Muscle of leg (tissue), 11 donors: ENCODE data around the gene POU4F2. TPM values are rescaled to one million over a fixed set of nuclear protein-coding genes. Genes with fewer than 3 reads are reported as not detected.
"Not testable (repeated sequence)": the region's sequence is repeated elsewhere in the genome, so short reads cannot be mapped to it uniquely, and the experiment has no call there.

Experiments
- DNase-seq: peaks from one replicate; pipeline ENCODE4 v3.0.0; 2013
- H3K27ac ChIP-seq: one replicate; pipeline ENCODE4 v1.5.1; 2013; ENCODE audit warnings: mild to moderate bottlenecking, low read length, control low read depth
- H3K27me3 ChIP-seq: one replicate; pipeline ENCODE4 v1.6.1; 2013; ENCODE audit warnings: low read length; ENCODE audit not compliant: control insufficient read depth, insufficient read depth
- H3K36me3 ChIP-seq: one replicate; pipeline ENCODE4 v1.6.1; 2013; ENCODE audit warnings: low read length; ENCODE audit not compliant: control insufficient read depth, insufficient read depth
- H3K4me1 ChIP-seq: one replicate; pipeline ENCODE4 v1.6.1; 2013; ENCODE audit warnings: low read length; ENCODE audit not compliant: control insufficient read depth, insufficient read depth
- H3K4me3 ChIP-seq: one replicate; pipeline ENCODE4 v1.5.1; 2013; ENCODE audit warnings: low read length, control low read depth
- H3K9me3 ChIP-seq: replicated peaks from 2 replicates; pipeline ENCODE4 v1.6.1; 2013; ENCODE audit warnings: low read depth, low read length; ENCODE audit not compliant: control insufficient read depth
- WGBS: methylation state at CpG from one replicate; pipeline ENCODE4 v1.1.5; 2013; ENCODE audit warnings: missing lambda C conversion rate; ENCODE audit not compliant: insufficient coverage; 5-methylcytosine and 5-hydroxymethylcytosine counted together
- polyA plus RNA-seq, 8 donors: library from polyadenylated mRNA; unstranded; fragments of 120-200 nt; gene quantifications; one replicate each; pipeline versions ENCODE4 v1.2.1 to v1.2.3, GENCODE V29; 2013; ENCODE audit warnings: inconsistent platforms in 1 of 8, low replicate concordance in 1 of 8; ENCODE audit not compliant: insufficient read length in 8 of 8, insufficient read depth in 1 of 8
- total RNA-seq: library from RNA; stranded (reverse); fragments of 120-200 nt; gene quantifications from one replicate; pipeline ENCODE4 v1.2.4, GENCODE V29; 2013

POU4F2 gene
- total and polyA plus RNA-seq, 9 donors, result not detected

DNA sequence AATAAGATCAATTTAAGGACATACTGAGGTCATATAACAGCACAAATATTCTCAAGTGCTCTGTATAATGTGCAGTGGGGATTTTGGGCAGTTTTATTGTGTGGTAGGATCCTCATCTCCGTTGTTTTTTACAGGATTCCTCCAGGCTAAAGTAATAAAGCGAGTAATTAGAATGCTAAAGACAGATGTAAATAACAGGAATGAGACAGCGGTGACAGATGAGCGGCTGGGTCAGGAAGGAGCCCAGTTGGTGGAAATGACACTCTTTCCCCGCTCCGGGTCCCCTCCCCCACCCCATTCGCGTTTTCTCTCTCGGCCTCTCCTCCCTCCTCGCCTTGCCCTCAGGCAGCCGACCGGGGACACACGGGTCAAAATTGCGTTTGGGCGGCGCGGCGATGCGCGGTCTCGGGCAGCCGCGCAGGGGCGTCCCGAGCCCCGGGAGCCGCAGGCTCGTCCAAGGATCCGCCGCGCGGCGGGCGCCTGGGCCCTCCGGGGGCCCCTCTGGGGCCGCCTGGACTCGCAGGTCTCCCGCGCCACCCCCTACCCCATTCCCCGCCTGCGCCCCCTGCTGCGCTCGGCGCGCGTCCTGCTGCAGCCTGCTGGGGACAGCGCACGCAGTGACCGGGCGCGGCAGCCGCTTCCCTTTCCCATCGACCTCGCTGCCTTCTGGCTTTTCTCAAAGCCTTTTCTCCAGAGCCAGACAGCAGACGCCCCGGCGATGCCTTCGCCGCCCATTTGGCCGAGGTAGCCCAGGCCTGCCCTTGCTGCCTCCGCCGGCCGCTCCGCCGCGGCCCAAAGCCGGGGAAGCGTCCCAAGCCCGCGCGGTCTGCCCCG, 16.2 kb downstream of the POU4F2 start:
- no peaks in the 10 kb centered on the region for H3K9me3 ChIP-seq
- peak overlapping the region; percentile 25 for H3K4me3 ChIP-seq
- no peaks in the 10 kb centered on the region for H3K36me3 ChIP-seq
- peaks cover 40% of the 10 kb centered on the region for H3K27me3 ChIP-seq
- peak; percentile 32 for DNase-seq
- H3K4me1 ChIP-seq, result peaks cover 2% of the 10 kb centered on the region
- no peak overlapping the region for H3K27ac ChIP-seq
- WGBS, result under 1% methylated on average over 67 of the region's 72 CpGs

GRCh38 chr4:146655521-146655856, 16.8 kb downstream of the POU4F2 start:
- DNase-seq, result no peak
- Histone ChIP-seq H3K36me3 (no peaks in the 10 kb centered on the region), H3K9me3 (no peaks in the 10 kb centered on the region), H3K27ac (no peak overlapping the region), H3K4me3 (no peak overlapping the region), H3K27me3 (peaks cover 35% of the 10 kb centered on the region), H3K4me1 (peaks cover 2% of the 10 kb centered on the region)
- WGBS, result 0% methylated on average over 6 of the region's 9 CpGs

DNA sequence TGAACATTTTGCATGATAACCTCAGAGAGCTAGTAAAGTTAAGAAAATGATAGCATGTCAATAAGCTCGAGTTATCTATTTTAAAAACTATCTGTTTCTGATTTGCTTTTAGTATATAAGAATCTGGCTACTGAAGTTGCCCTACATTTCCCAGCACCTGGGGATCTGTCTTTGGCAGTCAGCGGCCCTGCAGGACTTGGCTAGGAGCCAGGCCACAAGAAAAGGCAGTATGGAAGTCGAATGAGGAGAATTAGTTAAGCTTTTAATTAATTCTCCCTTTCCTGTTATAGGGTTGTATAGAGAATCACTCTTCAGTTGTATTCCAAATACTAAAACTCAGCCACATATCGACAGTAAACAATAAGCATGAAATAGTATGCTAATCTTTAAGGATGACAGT, 22.7 kb downstream of the POU4F2 start:
- WGBS, result no CpG with 5 or more reads among the region's 4 CpGs
- H3K9me3 ChIP-seq, result no peaks in the 10 kb centered on the region
- no peaks in the 10 kb centered on the region for H3K4me1 ChIP-seq
- DNase-seq, result no peak
- H3K36me3 ChIP-seq, result no peaks in the 10 kb centered on the region
- no peaks in the 10 kb centered on the region for H3K27me3 ChIP-seq
- H3K27ac ChIP-seq, result no peak overlapping the region
- no peak overlapping the region for H3K4me3 ChIP-seq

GRCh38 chr4:146663968-146664311, 25.2 kb downstream of the POU4F2 start:
- not testable (repeated sequence) for H3K27me3 ChIP-seq, H3K36me3 ChIP-seq, H3K4me3 ChIP-seq, H3K4me1 ChIP-seq, H3K9me3 ChIP-seq, DNase-seq, H3K27ac ChIP-seq
- no CpG with 5 or more reads among the region's 6 CpGs for WGBS

- H3K9me3 ChIP-seq, result no peaks in the 10 kb centered on the region
- no peak for DNase-seq
- H3K27me3 ChIP-seq, result no peaks in the 10 kb centered on the region
- H3K4me3 ChIP-seq, result no peak overlapping the region
- H3K27ac ChIP-seq, result no peak overlapping the region
- H3K36me3 ChIP-seq, result no peaks in the 10 kb centered on the region
- 90% methylated on average over 2 of the region's 2 CpGs for whole genome bisulfite sequencing
- no peaks in the 10 kb centered on the region for H3K4me1 ChIP-seq
Observed at GRCh38 chr4:146674829-146675570, 36.3 kb downstream of the POU4F2 start.

Other genes with a start within 250 kb of the POU4F2 start
- gene SLC10A7, start 117.0 kb upstream of the POU4F2 start, total RNA-seq, result 11.0 TPM
- 10 to 100 TPM in 1 of 8 donors, 1 to 10 TPM in 7; 5.6 to 10.0 (median 7.4) TPM for gene SLC10A7, start 117.0 kb upstream of the POU4F2 start, polyA plus RNA-seq